GM18951 (cell line): ENCODE measurements around the gene DRD2.

Experiments used
- POLR2A ChIP-seq: IDR thresholded peaks from 4 replicates; pipeline ENCODE4 v1.6.1; 2011; ENCODE audit warnings: mild to moderate bottlenecking; ENCODE audit not compliant: insufficient read length, insufficient read depth; ENCODE audit errors: extremely low read depth
- in situ Hi-C: fragments of 300-500 bp; cut with MboI; formaldehyde crosslinking; loops from one replicate; pipeline ENCODE4 v1.12.0; 2022; ENCODE audit warnings: low sequenced_read_pairs, mixed read lengths, inconsistent platforms; ENCODE audit not compliant: unreplicated experiment

DRD2 gene

GRCh38 chr11:113447621-113448315 is 27.4 kb downstream of the DRD2 start:
- no peak for TF ChIP-seq POLR2A
- in situ Hi-C loops = no loop called here

- TF ChIP-seq POLR2A = no peak
- in situ Hi-C loops = no loop called here
Observed at GRCh38 chr11:113446938-113447337, 28.3 kb downstream of the DRD2 start.

- in situ Hi-C loops = no loop called here
- no peak for TF ChIP-seq POLR2A
Observed at GRCh38 chr11:113446112-113446511, 29.1 kb downstream of the DRD2 start.

- TF ChIP-seq POLR2A = no peak
- in situ Hi-C loops = no loop called here
Observed at GRCh38 chr11:113444502-113445123, 30.6 kb downstream of the DRD2 start.

GRCh38 chr11:113440816-113441215 is 34.4 kb downstream of the DRD2 start:
- TF ChIP-seq POLR2A = no peak
- in situ Hi-C loops = no loop called here

GRCh38 chr11:113436672-113437252 is 38.4 kb downstream of the DRD2 start:
- no peak for TF ChIP-seq POLR2A
- in situ Hi-C loops = no loop called here

- in situ Hi-C loops = no loop called here
- no peak for TF ChIP-seq POLR2A
Observed at GRCh38 chr11:113435190-113435968, 39.8 kb downstream of the DRD2 start.

GRCh38 chr11:113431746-113432145 is 43.5 kb downstream of the DRD2 start:
- in situ Hi-C loops = no loop called here
- TF ChIP-seq POLR2A = no peak

GRCh38 chr11:113426686-113427085 is 48.5 kb downstream of the DRD2 start:
- in situ Hi-C loops = no loop called here

GRCh38 chr11:113420808-113421207 is 54.4 kb downstream of the DRD2 start:
- no peak for TF ChIP-seq POLR2A
- in situ Hi-C loops = no loop called here

More at GRCh38 chr11:113426686-113427085, 48.5 kb downstream of the DRD2 start:
- no peak for TF ChIP-seq POLR2A

- TF ChIP-seq POLR2A = no peak
- in situ Hi-C loops = no loop called here
Observed at GRCh38 chr11:113419454-113420003, 55.7 kb downstream of the DRD2 start.

GRCh38 chr11:113417428-113417827 is 57.8 kb downstream of the DRD2 start:
- no peak for TF ChIP-seq POLR2A
- in situ Hi-C loops = no loop called here

- no peak for TF ChIP-seq POLR2A
- in situ Hi-C loops = no loop called here
Observed at GRCh38 chr11:113415343-113415742, 59.9 kb downstream of the DRD2 start.
